Activated CD8-positive, alpha-beta memory T cell treated with anti-CD3 and anti-CD28 coated beads, Interleukin-2, amount 50 U/mL, for 1 hour (primary cell): ENCODE measurements around the gene S100A6.

Experiments used
- DNase-seq: peaks from one replicate; pipeline ENCODE4 v3.0.0-alpha.2; 2020; ENCODE audit errors: extremely low read depth

The S100A6 gene

DNA sequence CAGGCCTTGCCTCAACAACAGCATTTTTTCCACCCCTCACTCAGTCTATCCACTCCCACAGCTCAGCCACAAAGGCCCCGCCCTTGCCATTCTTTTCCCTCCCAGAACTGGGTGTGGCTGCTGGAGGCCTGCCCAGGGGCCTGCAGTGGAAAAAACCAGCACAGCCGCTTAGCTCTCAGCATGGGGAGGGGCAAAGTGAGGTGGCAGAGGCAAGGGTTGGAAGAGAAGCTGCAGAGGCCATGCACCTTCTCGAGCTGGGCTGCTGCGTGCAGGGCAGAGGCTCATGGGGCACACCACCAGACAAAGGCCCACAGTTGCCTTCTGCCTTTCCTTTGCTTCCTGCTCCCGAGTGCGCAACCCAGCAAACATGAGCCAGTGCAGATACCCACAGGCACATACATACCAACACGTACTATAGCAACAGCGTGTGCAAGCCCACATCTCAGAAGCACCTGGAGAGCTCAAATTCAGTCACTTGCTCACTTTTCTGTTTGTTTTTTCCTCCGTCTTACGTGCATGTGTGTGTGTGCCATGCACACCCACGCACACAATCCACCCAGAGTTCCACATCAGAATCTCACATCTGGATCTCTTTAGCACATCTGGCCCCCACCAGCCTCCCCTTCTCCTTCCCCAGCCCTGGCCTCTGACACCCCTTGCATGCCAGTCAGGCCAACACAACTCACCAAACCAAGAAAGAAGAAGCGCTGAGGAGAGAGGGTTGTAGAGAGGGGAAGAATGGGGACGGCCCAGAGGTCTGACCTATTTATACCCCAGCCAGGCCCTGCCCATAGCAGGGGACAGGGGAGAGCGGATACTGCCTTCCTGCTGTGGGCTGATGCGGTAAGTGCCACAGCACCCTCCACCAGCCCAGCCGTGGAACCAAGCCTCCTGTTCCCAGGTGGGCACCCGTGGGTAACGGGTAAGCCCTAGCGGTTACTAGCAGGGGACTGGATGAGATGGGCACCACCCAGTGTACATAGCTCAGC is 9.6 kb upstream of the S100A6 start, which contains the start of gene S100A4:
TSS of gene S100A4 (minus strand) at position 740 of the 989 bp plus-strand sequence. CDS start 1,012 bp downstream, outside the sequence.
- DNase-seq = peak; percentile 77

GRCh38 chr1:153544453-153545066 is 8.8 kb upstream of the S100A6 start:
- DNase-seq = no peak

DNA sequence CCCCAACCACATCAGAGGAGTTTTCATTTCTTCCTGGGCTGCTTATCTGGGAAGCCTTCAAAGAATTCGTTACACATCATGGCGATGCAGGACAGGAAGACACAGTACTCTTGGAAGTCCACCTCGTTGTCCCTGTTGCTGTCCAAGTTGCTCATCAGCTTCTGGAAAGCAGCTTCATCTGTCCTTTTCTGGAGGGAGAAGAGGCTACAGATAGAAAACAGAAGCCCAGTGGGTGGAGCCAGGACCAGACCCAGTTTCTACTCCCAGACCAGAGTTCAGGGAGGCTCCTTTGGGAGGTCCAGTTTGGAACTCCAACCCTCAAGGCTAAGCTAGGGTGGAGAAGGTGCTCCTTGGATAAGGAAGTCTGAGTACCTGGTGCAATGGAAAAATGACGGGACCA is 7.9 kb upstream of the S100A6 start:
- no peak for DNase-seq

- DNase-seq = no peak
Observed at GRCh38 chr1:153542956-153543711, 7.3 kb upstream of the S100A6 start.

DNA sequence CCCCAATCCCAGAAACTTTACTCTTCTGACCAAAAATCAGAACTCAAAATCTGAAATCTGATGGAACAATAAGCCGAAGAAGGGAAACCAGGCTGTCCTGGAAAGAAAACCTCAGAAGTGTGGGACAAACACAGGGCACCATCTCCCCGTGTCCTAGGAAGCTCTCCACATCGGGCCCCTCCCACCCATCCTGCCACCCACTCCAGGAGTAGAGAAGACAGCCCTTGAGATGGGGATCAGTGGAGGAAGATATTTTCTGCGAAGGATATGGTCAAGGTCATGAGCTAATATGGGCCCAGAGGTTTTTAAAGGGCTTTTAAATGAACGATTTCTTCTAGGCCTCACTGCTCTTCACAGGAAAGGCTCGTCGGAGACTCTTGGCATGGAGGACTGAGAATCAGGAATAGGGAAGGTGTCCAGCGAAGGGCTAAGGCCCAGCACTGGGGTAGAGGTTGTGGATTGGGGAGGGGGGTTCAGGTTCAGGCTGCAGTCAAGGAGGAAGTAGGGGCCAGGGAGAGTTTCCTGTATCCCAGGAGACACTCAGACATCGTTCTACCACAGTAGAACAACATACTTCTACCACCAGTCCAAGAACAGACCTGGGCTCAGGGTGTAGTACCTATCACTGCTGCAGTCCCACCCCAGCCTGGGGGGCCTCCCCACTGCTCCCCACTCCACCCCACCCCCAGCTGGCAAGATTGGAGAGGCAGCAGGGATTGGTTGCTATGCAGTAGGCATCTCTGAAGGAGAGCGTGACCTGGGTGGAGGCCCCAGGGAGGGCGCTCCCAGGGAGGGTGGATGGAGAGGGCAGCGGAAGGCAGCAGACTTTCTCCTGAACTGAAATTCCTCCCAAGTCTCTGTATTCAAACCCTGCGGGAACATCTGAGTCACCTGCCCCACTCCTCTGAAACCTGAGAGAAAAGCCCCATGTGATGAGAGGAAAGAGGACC is 6.1 kb upstream of the S100A6 start:
- DNase-seq = no peak

GRCh38 chr1:153540394-153541361 is 4.9 kb upstream of the S100A6 start, which contains the start of gene S100A5:
TSS of gene S100A5 (minus strand) at chr1:153540934. CDS start at chr1:153540191, 743 bp downstream.
- no peak for DNase-seq

DNA sequence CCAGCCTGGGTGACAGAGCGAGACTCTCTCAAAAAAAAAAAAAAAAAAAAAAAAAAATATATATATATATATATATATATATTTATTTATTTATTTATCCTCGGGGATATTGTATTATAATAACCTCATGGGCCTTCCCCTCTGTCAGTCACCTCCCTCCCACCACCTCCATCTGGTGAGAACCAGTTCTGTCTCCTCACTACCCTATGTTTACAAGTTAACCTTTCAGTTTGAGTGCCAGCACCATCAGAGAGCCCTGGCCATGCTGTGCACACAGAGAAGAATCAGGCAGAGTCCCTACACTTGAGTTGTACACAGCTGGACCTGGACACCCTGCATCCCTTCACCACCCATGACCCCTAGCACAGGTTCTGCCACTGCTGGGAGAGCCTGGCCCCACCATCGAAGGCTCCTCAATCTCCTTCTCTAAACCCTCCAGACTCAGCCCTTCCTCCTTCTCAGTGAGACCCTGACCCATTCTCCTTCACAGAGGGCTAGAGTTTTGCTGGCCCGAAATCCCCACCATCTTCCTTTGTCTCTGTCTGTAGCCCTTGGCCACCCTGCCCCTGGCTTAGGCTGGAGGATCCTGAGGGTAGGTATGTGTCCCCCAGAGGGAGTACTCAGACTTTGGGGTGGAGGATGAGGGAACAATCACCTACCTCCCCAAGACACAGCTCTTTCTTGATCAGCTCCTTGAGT is 3.8 kb upstream of the S100A6 start:
- no peak for DNase-seq

- DNase-seq = no peak
Observed at GRCh38 chr1:153538315-153538821, 2.6 kb upstream of the S100A6 start.

DNA sequence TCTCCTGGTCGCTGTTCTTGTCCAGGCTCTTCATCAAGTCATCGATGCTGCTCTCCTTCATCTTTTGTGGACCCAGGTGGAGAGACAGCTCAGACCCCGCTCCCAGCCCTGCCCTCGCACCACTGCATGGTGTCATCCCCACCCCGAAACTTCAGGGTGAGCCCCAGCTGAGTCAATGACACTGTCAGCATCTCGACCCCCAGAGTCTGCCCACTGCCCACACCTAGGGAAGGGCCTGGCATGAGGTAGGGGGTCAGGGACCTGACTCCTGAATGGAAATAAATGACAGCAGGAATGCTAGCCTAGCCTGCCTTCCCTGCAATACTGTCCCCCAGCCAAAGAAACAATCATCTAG is 1.6 kb upstream of the S100A6 start:
- DNase-seq = no peak

DNA sequence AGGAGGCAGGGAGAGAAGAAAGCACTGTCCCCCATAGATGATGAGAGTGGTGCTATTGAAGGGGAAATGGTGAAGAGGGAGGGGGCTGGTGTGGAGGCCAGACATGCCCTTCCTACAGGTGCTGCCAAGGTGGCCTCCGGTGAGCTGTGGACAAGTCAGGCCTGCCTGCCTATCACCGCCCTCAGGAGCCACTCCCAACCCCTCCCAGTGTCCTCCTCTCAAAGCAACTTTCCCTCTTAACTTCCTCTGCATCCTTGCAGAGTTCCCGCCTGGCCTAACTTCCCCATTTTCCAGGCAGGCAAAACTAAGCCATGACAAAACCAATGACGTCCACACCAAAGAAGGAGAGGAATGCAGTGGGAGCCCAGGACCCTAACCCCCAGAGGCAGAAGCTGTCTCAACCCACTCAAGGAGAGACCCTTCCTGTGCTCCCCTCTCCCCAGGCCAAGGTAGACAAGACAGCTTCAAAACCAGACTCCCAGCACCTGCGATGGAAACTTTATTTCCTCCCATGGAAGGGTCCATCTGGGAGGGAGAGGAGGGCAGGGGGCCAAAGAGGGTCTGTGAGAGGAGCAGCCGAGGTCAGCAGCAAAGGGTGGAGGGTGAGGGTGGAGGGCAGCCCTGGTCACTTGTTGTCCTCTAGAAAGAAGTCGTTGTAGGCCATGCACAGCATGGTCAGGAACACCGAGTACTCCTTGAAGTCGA is 1.0 kb upstream of the S100A6 start:
- no peak for DNase-seq

GRCh38 chr1:153536012-153536670 is 350 bp upstream of the S100A6 start:
- peak; percentile 63 for DNase-seq

GRCh38 chr1:153534925-153535241 is 908 bp downstream of the S100A6 start:
- no peak for DNase-seq

DNA sequence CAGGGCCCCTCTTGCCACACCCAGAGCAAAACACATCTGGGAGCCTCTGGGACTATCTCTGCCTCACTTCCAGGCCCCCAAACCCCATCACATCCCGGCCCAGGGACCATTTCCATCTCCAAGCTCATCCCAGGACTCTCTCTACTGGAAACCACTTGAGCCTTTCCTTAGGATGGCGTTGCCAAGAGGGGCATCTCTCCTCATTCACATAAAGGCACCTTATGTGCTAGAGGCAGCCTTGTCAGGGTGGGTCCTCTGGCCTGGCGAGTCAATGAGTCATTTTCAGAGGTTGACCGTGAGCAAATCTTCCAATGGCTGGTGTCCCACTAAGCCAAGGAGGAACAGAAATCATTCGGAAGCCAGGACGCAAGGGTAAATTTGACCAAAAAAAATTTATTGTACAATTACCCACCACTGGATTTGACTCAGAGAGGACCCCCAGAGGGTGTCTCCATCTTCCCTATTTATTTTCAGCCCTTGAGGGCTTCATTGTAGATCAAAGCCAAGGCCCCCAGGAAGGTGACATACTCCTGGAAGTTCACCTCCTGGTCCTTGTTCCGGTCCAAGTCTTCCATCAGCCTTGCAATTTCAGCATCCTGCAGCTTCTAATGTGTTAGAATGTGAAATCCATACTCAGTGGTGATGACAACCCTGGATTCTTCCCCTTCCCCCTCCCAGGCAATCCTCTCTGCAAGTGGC is 1.4 kb downstream of the S100A6 start:
- DNase-seq = no peak

DNA sequence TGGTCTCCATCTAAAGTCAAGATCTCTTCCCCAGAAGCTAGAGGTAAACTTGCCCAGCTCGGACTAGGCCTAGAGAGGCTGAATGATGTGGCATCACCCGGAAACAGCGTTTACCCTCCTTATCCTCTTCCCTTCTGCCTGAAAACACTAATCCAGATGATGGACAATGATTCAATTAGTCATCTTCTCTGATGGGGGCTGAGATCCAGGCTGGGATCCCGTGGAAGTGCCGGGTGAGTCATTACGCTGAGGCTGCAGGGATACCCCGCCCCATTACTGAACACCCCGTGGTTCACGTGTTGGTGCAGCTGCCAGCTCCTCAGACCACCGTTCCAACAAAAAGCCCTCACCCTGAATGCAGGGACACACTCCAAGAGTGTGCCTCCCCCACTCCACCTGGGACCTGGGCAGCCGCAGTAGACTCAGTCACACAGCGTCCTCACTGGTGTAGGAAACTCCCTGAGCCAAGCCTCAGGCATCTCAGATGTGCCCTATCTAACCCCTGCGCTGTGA is 2.0 kb downstream of the S100A6 start:
- no peak for DNase-seq

- no peak for DNase-seq
Observed at GRCh38 chr1:153532769-153533599, 2.8 kb downstream of the S100A6 start.

DNA sequence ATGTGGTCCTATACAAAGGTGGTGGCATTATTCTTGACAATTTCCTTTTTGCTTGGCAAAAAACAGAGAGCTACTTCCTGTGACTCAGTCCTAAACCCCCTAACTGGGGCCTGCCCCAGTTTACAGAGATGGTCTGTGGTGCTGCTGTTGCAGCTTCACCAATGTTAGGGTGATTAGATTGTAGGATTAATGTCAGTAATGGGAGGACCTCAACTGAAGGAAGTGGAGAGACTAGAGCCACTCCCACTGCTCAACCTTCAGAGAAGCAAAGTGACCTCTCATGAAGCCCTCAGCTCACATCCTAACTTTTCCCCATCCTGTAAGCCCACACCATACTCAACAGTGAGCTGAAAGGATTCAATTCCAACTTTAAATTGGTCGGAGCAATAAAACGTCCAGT is 3.6 kb downstream of the S100A6 start:
- DNase-seq = no peak
